Measurements from ENCODE around the gene SLC52A1.

Gene SLC52A1

DNA sequence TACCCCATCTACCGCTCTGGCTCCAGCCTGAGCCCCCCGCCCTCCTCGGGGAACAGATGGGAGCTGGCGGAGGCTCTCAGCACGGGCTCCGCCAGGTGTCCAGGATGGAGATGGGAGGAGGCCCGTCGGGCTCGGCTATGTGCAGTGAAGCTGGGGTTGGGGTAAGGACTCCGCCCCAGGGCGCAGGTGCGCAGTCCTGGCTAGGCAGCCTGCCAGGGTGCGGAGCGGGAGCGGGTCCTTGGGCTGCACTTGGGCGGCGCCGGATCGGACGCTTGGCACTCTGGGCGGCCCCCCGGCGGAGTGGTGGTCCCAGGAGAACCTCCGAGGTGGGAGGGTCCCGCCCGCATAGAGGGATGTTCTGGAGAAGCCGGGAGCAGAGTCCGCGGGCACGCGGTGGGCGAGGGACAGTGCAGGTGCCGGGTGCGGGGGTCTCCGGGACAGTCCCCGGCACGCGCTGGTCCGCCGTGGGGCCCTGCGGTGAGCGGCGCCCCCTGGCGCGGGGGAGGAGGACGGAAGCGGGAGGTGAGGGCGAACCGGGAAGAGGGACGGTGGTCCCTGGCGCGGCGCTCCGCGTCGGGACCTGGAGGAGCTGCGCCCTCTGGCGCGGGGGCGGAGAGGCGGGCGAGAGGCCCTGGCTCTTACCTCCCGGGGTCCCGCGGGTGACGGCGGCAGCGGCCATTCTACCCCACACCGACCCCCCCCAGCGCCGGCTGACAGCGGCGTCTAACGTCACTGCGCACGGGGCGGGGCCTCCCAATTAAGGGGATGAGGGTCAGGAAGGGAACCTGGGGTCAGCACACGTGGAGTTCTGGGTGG lies 48.1 kb downstream of the SLC52A1 start, which contains the start of gene CAMTA2:
TSS of gene CAMTA2 (minus strand) at position 725 of the 816 bp plus-strand sequence. CDS start 1,453 bp downstream, outside the sequence.
- peak; percentile 80 for DNase-seq

DNA sequence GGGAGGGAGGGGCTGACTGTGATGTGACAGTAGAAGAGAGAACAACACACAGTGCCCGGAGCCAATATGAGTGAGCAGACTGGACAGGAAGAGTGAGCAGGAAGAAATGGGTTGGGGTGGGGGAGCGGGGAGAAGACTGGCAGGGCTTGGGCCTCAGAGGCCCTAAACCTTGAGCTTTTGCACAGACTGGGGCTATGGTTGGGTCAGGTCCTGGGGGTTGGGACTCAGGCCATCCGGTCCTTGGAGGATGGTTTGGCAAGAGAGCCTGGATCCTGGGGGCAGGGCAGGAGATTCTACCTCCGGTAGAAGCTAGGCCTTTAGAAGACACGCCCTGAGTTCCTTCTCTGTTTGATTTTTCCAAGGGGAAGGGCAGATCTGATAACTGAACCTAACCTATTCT lies 48.8 kb downstream of the SLC52A1 start:
- no peak for DNase-seq
